ENCODE results near the gene ABI3BP.

The ABI3BP gene

DNA sequence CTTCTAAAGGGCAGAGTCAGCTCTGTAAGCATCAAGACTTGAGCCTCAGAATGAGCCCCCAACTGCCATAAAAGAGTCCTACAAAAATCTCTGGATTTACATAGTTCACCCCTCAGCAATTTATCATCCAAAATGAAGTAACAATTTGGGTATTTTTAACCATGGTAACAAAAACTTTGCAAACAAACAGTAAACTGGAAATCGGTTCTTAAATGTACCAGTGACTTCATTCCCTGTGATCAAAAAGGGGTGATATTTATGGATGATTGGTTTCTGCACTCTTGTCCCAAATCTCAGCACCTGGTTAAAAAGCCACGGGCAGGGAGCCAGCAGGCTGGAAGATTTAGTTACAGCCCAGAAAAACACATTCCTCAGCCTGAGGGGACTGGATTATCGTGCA, 210.3 kb downstream of the ABI3BP start:
- TF ChIP-seq POLR2AphosphoS5 (IDR thresholded peaks at IDR 0.05; ENCODE audit: low read depth, low read length), result no peak
- no peak for TF ChIP-seq POU2F2 (IDR thresholded peaks at IDR 0.05; ENCODE audit: low read depth, low read length)
- no peak for TF ChIP-seq SPI1 (IDR thresholded peaks at IDR 0.05; ENCODE audit: low read depth, low read length)
- no peak for TF ChIP-seq TAF1 (IDR thresholded peaks at IDR 0.05; ENCODE audit: low read depth, low read length)
- no peak for TF ChIP-seq PAX5 (IDR thresholded peaks at IDR 0.05; ENCODE audit: insufficient read depth, low read length, severe bottlenecking)
- no peak for TF ChIP-seq POLR2A (IDR thresholded peaks at IDR 0.05; ENCODE audit: low read depth, low read length)
- DNase-seq (ENCODE audit: insufficient read length, low spot score) (no peak), FAIRE-seq (no peak)

DNA sequence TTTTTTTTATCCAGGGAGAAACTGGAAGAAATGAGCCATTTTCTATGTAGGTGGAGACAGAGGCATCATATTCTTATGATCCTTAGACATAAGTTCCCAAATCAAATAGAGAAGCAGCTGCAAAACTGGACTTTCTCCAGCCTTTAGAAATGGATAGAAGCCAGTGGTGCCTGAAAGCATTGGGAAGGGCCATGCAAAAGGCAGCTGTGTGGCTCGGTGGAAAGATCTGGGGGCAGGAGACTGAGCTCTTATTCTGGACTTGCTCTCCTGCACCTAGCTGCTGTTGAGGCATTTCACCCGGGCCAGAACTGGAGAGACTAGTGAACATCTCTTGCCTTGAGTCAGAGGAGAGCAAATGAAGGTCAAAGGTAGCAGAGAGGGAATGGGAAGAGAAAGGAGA, 210.9 kb downstream of the ABI3BP start:
- DNase-seq (ENCODE audit: insufficient read length, low spot score) (no peak), FAIRE-seq (no peak)
- TF ChIP-seq POU2F2 (IDR thresholded peaks at IDR 0.05; ENCODE audit: low read depth, low read length), result no peak
- no peak for TF ChIP-seq SPI1 (IDR thresholded peaks at IDR 0.05; ENCODE audit: low read depth, low read length)
- TF ChIP-seq POLR2AphosphoS5 (IDR thresholded peaks at IDR 0.05; ENCODE audit: low read depth, low read length), result no peak
- TF ChIP-seq TAF1 (IDR thresholded peaks at IDR 0.05; ENCODE audit: low read depth, low read length), result no peak
- no peak for TF ChIP-seq POLR2A (IDR thresholded peaks at IDR 0.05; ENCODE audit: low read depth, low read length)
- TF ChIP-seq PAX5 (IDR thresholded peaks at IDR 0.05; ENCODE audit: insufficient read depth, low read length, severe bottlenecking), result no peak

DNA sequence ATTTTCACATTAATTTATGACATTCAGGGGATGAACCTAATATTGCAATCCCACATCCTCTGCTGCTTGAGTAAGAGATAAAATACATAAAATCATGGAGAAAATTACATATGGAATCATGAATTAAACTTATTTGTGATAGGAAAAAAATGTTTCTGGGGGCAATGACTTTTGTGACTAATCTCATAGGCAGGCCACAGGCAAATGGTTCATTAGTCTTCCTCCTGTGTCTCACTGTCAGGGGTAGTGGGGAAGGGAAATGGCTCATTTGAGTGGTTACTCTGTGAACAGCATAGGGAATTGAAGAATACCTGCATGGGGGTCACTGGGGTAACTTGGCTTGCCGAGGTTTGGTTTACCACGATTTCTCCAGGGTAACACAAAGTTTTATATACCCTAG, 211.9 kb downstream of the ABI3BP start:
- no peak for DNase-seq (ENCODE audit: insufficient read length, low spot score)
- TF ChIP-seq POLR2A (IDR thresholded peaks at IDR 0.05; ENCODE audit: low read depth, low read length), result no peak
- TF ChIP-seq POLR2AphosphoS5 (IDR thresholded peaks at IDR 0.05; ENCODE audit: low read depth, low read length), result no peak
- TF ChIP-seq PAX5 (IDR thresholded peaks at IDR 0.05; ENCODE audit: insufficient read depth, low read length, severe bottlenecking), result no peak
- no peak for TF ChIP-seq TAF1 (IDR thresholded peaks at IDR 0.05; ENCODE audit: low read depth, low read length)
- TF ChIP-seq SPI1 (IDR thresholded peaks at IDR 0.05; ENCODE audit: low read depth, low read length), result no peak
- no peak for TF ChIP-seq POU2F2 (IDR thresholded peaks at IDR 0.05; ENCODE audit: low read depth, low read length)
- no peak for FAIRE-seq

DNA sequence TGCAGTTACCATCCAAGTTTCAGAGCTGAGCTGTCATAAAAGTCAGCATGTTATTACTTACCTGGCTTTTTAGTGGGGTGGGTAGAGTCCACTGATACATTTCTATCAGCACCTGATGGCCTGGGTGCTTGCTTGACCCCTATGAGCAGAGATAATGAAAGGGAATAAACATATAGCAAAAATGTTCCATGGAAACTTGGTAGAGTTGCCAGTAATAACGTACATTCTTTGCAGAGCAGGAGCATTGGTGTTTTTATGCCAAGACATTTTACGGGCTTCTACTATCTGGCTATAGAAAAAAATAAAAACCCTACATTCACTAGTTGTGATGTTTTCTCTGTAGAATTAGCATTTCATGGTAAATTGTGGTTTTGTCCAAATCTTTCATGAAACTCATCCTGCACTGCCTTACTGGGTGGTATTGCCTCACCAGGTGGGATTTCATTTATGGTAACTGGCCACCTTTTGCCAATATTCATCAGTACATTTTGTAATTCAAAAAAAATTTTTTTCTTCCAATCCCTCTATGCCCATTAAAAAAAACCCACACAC, 213.1 kb downstream of the ABI3BP start:
- TF ChIP-seq POLR2A (IDR thresholded peaks at IDR 0.05; ENCODE audit: low read depth, low read length) (no peak), PAX5 (IDR thresholded peaks at IDR 0.05; ENCODE audit: insufficient read depth, low read length, severe bottlenecking) (no peak), POLR2AphosphoS5 (IDR thresholded peaks at IDR 0.05; ENCODE audit: low read depth, low read length) (no peak), SPI1 (IDR thresholded peaks at IDR 0.05; ENCODE audit: low read depth, low read length) (no peak), TAF1 (IDR thresholded peaks at IDR 0.05; ENCODE audit: low read depth, low read length) (no peak), POU2F2 (IDR thresholded peaks at IDR 0.05; ENCODE audit: low read depth, low read length) (no peak)
- FAIRE-seq (no peak), DNase-seq (ENCODE audit: insufficient read length, low spot score) (no peak)

DNA sequence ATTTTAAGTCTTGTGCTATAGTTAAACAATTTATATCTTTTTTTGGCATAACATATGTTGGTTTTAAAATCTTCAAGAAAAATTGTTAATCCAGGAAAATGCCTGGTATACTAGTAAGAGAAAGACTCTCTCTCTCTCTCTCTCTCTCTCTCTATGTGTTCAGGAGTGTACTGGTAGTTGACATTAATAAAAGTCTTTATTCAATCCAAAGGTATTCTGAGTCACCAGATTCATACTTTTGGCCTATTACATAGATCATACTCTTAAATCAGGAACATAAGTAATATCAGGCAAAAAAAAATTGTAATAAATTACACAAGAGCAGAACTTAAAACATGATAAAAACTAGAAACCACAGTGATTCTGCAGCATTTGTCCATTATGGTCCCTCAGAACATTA, 213.7 kb downstream of the ABI3BP start:
- DNase-seq (ENCODE audit: insufficient read length, low spot score) (no peak), FAIRE-seq (no peak)
- TF ChIP-seq PAX5 (IDR thresholded peaks at IDR 0.05; ENCODE audit: insufficient read depth, low read length, severe bottlenecking) (no peak), SPI1 (IDR thresholded peaks at IDR 0.05; ENCODE audit: low read depth, low read length) (no peak), POU2F2 (IDR thresholded peaks at IDR 0.05; ENCODE audit: low read depth, low read length) (no peak), TAF1 (IDR thresholded peaks at IDR 0.05; ENCODE audit: low read depth, low read length) (no peak), POLR2AphosphoS5 (IDR thresholded peaks at IDR 0.05; ENCODE audit: low read depth, low read length) (no peak), POLR2A (IDR thresholded peaks at IDR 0.05; ENCODE audit: low read depth, low read length) (no peak)

DNA sequence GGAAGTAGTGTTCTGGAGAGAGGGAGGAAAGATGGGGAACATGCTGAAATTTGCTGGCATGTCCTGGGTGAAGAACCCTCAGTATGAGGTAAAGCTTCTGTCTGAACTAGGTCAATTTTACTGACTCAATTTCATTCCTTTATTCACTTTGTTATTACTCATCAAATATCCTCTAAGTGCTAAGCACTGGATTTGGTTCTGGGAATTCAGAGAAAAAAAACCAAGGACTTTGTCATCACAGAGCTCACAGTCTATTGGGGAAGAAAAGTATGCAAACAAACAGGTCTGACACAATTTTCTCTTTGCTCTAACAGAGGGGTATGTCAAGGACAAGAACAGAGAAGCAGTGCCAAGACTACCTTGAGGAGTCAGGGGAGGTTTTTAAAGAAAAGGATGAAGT, 215.9 kb downstream of the ABI3BP start:
- TF ChIP-seq POU2F2 (IDR thresholded peaks at IDR 0.05; ENCODE audit: low read depth, low read length) (no peak), SPI1 (IDR thresholded peaks at IDR 0.05; ENCODE audit: low read depth, low read length) (no peak), POLR2AphosphoS5 (IDR thresholded peaks at IDR 0.05; ENCODE audit: low read depth, low read length) (no peak), TAF1 (IDR thresholded peaks at IDR 0.05; ENCODE audit: low read depth, low read length) (no peak), PAX5 (IDR thresholded peaks at IDR 0.05; ENCODE audit: insufficient read depth, low read length, severe bottlenecking) (no peak), POLR2A (IDR thresholded peaks at IDR 0.05; ENCODE audit: low read depth, low read length) (no peak)
- no peak for DNase-seq (ENCODE audit: insufficient read length, low spot score)
- no peak for FAIRE-seq

DNA sequence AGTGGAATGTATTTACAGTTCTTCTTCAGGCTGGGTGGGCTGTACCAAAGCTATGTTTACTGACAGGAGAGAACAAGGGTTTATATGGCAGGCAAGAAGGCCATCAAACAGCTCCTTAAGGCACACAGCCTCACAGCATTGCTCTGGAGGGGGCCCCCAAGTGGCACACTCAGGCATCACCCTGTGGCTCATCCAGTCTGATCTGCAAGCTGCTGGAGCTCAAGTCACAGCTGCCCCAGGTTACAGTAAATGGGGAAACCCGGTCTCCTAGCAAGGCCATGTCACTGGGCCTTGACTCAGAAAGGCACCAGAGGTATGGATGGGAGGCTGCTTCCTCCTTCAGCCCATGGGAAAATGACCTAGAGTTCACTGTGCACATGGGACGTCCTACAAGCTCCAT, 216.5 kb downstream of the ABI3BP start:
- FAIRE-seq (no peak), DNase-seq (ENCODE audit: insufficient read length, low spot score) (no peak)
- TF ChIP-seq TAF1 (IDR thresholded peaks at IDR 0.05; ENCODE audit: low read depth, low read length), result no peak
- TF ChIP-seq SPI1 (IDR thresholded peaks at IDR 0.05; ENCODE audit: low read depth, low read length), result no peak
- no peak for TF ChIP-seq POLR2A (IDR thresholded peaks at IDR 0.05; ENCODE audit: low read depth, low read length)
- no peak for TF ChIP-seq POU2F2 (IDR thresholded peaks at IDR 0.05; ENCODE audit: low read depth, low read length)
- TF ChIP-seq POLR2AphosphoS5 (IDR thresholded peaks at IDR 0.05; ENCODE audit: low read depth, low read length), result no peak
- TF ChIP-seq PAX5 (IDR thresholded peaks at IDR 0.05; ENCODE audit: insufficient read depth, low read length, severe bottlenecking), result no peak

DNA sequence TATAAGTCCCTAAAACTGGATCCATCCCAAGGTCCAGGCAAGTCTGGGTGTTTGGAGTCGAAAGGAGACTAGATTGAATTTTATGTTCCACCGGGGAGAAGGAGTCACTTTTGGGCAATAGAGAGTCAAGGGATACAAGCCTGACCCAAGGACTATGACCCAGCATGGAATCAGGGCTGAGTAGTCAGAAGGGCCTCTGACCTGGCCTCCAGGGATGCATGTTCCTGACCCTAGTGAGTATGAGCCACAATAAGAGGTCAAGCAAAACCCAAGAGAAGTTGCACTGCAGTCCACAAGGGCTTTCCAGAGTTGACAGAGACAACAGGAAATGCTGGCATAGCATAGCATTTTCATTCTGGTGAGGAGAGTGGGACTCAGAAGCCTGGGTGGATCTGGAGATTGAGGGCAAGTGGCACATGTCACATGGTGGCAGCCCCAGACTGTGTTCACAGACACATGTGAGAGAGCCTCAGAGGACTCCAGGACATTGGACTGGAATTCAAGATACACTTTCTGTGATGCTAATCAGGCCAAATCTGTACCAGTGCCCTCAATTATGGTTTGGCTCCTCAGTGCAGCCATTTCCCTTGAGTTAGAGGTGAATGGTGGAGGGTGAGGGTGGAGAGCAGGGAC, 217.0 kb downstream of the ABI3BP start:
- DNase-seq (ENCODE audit: insufficient read length, low spot score) (no peak), FAIRE-seq (no peak)
- TF ChIP-seq POLR2A (IDR thresholded peaks at IDR 0.05; ENCODE audit: low read depth, low read length) (no peak), TAF1 (IDR thresholded peaks at IDR 0.05; ENCODE audit: low read depth, low read length) (no peak), POU2F2 (IDR thresholded peaks at IDR 0.05; ENCODE audit: low read depth, low read length) (no peak), PAX5 (IDR thresholded peaks at IDR 0.05; ENCODE audit: insufficient read depth, low read length, severe bottlenecking) (no peak), POLR2AphosphoS5 (IDR thresholded peaks at IDR 0.05; ENCODE audit: low read depth, low read length) (no peak), SPI1 (IDR thresholded peaks at IDR 0.05; ENCODE audit: low read depth, low read length) (no peak)

DNA sequence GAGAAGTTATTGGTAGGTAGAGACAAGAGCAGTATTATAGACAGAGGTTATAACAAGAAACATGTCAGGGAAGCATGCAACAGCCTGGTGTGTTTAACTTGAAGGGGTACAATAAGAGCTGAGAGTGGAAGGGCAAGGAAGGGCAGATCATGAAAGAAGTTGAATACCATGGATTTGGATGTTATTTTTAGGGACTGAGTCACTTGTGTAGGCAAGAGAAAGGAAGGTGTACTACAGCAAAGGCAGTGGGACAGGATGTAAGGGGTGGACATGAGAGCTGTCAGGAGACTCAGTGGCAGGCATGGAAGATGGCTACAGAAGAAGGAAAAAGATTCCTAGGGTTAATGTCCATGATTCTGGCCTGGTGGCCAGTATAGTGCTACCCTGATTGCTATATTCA, 217.6 kb downstream of the ABI3BP start:
- DNase-seq (ENCODE audit: insufficient read length, low spot score), result no peak
- FAIRE-seq, result no peak
- TF ChIP-seq POU2F2 (IDR thresholded peaks at IDR 0.05; ENCODE audit: low read depth, low read length) (no peak), POLR2A (IDR thresholded peaks at IDR 0.05; ENCODE audit: low read depth, low read length) (no peak), SPI1 (IDR thresholded peaks at IDR 0.05; ENCODE audit: low read depth, low read length) (no peak), PAX5 (IDR thresholded peaks at IDR 0.05; ENCODE audit: insufficient read depth, low read length, severe bottlenecking) (no peak), POLR2AphosphoS5 (IDR thresholded peaks at IDR 0.05; ENCODE audit: low read depth, low read length) (no peak), TAF1 (IDR thresholded peaks at IDR 0.05; ENCODE audit: low read depth, low read length) (no peak)
